ENCODE results near the gene TSPAN5. TPM values are rescaled to one million over a fixed set of nuclear protein-coding genes. Genes with fewer than 3 reads are reported as not detected.

Gene TSPAN5
- total RNA-seq, 1 experiment from 2014 or later, result 12.4 TPM

- no peaks in the 10 kb centered on the region for H3K9me2 ChIP-seq (ENCODE audit: insufficient read depth)
- no TSS peak for BruUV-seq (replicated peaks)
- peaks cover 7% of the 10 kb centered on the region; the same call in 1 of the 2 replicates for H3K36me3 ChIP-seq (ENCODE audit: low read depth)
- intact Hi-C loops (cut with micrococcal nuclease; ENCODE audit: unreplicated experiment), result no loop called here
- POLR2A ChIA-PET (ENCODE audit: unreplicated experiment), result interaction anchor here (0.7 kb wide), 1 partner anchor 9 kb away, joined by 6 read pairs; no protein-coding TSS in a partner anchor
- no peaks in the 10 kb centered on the region for H3K79me2 ChIP-seq (ENCODE audit: low read depth)
- 0 out of 2 replicates have a peak, but pooled peaks cover 4% of the 10 kb centered on the region for H3K9me3 ChIP-seq (ENCODE audit: insufficient read depth, low read depth)
- H3F3A ChIP-seq (ENCODE audit: insufficient read depth, low read depth), result peaks cover 8% of the 10 kb centered on the region
- CTCF ChIA-PET, result no interaction called here
- H3K27ac ChIP-seq, result peak overlapping the region; percentile 28; the same call in 1 of the 2 replicates
- TF ChIP-seq CTCF (conservative IDR thresholded peaks at IDR 0.05), result no peak
- H3K4me2 ChIP-seq, result no peak overlapping the region
- no peaks in the 10 kb centered on the region for H3K27me3 ChIP-seq (ENCODE audit: insufficient read depth, low read depth)
- H3K4me3 ChIP-seq, result no peak overlapping the region
- peaks cover 22% of the 10 kb centered on the region for H3K4me1 ChIP-seq (replicated peaks; ENCODE audit: insufficient read depth)
- peak in 1 of 2 experiments; percentile 53 for DNase-seq
- no peaks in the 10 kb centered on the region for H4K20me1 ChIP-seq (ENCODE audit: insufficient read depth)
- no peak overlapping the region for H2AFZ ChIP-seq
Measured at GRCh38 chr4:98474408-98474844, 184.0 kb downstream of the TSPAN5 start.

- Histone ChIP-seq H3K4me3 (no peak overlapping the region), H3K4me1 (replicated peaks; ENCODE audit: insufficient read depth) (peaks cover 12% of the 10 kb centered on the region), H4K20me1 (ENCODE audit: insufficient read depth) (no peaks in the 10 kb centered on the region), H3K27ac (no peak overlapping the region), H3K4me2 (no peak overlapping the region), H3K9me2 (ENCODE audit: insufficient read depth) (no peaks in the 10 kb centered on the region), H3K79me2 (ENCODE audit: low read depth) (no peaks in the 10 kb centered on the region), H2AFZ (no peak overlapping the region), H3K36me3 (ENCODE audit: low read depth) (peaks cover 7% of the 10 kb centered on the region; the same call in 1 of the 2 replicates), H3F3A (ENCODE audit: insufficient read depth, low read depth) (peaks cover 5% of the 10 kb centered on the region), H3K9me3 (ENCODE audit: insufficient read depth, low read depth) (0 out of 2 replicates have a peak, but pooled peaks cover 4% of the 10 kb centered on the region), H3K27me3 (ENCODE audit: insufficient read depth, low read depth) (no peaks in the 10 kb centered on the region)
- BruUV-seq (replicated peaks), result no TSS peak
- ChIA-PET POLR2A (ENCODE audit: unreplicated experiment) (no interaction called here), CTCF (no interaction called here)
- intact Hi-C loops (cut with micrococcal nuclease; ENCODE audit: unreplicated experiment), result no loop called here
- DNase-seq, result no peak
- TF ChIP-seq EZH2 (IDR thresholded peaks at IDR 0.05; ENCODE audit: low read depth) (no peak), CTCF (conservative IDR thresholded peaks at IDR 0.05) (no peak)
Measured at GRCh38 chr4:98473046-98473445, 185.4 kb downstream of the TSPAN5 start.

GRCh38 chr4:98470831-98471230 is 187.6 kb downstream of the TSPAN5 start:
- no peak for DNase-seq
- BruUV-seq (replicated peaks), result no TSS peak
- Histone ChIP-seq H3K79me2 (ENCODE audit: low read depth) (no peaks in the 10 kb centered on the region), H3K27me3 (ENCODE audit: insufficient read depth, low read depth) (no peaks in the 10 kb centered on the region), H3K36me3 (ENCODE audit: low read depth) (peaks cover 7% of the 10 kb centered on the region; the same call in 1 of the 2 replicates), H3K9me2 (ENCODE audit: insufficient read depth) (no peaks in the 10 kb centered on the region), H2AFZ (no peak overlapping the region), H3F3A (ENCODE audit: insufficient read depth, low read depth) (peaks cover 5% of the 10 kb centered on the region), H3K4me3 (no peak overlapping the region), H3K9me3 (ENCODE audit: insufficient read depth, low read depth) (0 out of 2 replicates have a peak, but pooled peaks cover 4% of the 10 kb centered on the region), H3K27ac (no peak overlapping the region), H4K20me1 (ENCODE audit: insufficient read depth) (no peaks in the 10 kb centered on the region), H3K4me1 (replicated peaks; ENCODE audit: insufficient read depth) (peaks cover 15% of the 10 kb centered on the region), H3K4me2 (no peak overlapping the region)
- TF ChIP-seq EZH2 (IDR thresholded peaks at IDR 0.05; ENCODE audit: low read depth), result no peak
- ChIA-PET CTCF (no interaction called here), POLR2A (ENCODE audit: unreplicated experiment) (no interaction called here)
- intact Hi-C loops (cut with micrococcal nuclease; ENCODE audit: unreplicated experiment), result no loop called here

- Histone ChIP-seq H4K20me1 (ENCODE audit: insufficient read depth) (no peaks in the 10 kb centered on the region), H3K36me3 (ENCODE audit: low read depth) (peaks cover 7% of the 10 kb centered on the region; the same call in 1 of the 2 replicates), H3K9me3 (ENCODE audit: insufficient read depth, low read depth) (0 out of 2 replicates have a peak, but pooled peaks cover 4% of the 10 kb centered on the region), H3K27me3 (ENCODE audit: insufficient read depth, low read depth) (no peaks in the 10 kb centered on the region), H3K4me3 (no peak overlapping the region), H3K4me1 (replicated peaks; ENCODE audit: insufficient read depth) (peaks cover 15% of the 10 kb centered on the region), H3K9me2 (ENCODE audit: insufficient read depth) (no peaks in the 10 kb centered on the region), H2AFZ (no peak overlapping the region), H3K27ac (no peak overlapping the region), H3K79me2 (ENCODE audit: low read depth) (no peaks in the 10 kb centered on the region), H3F3A (ENCODE audit: insufficient read depth, low read depth) (peaks cover 5% of the 10 kb centered on the region), H3K4me2 (no peak overlapping the region)
- no peak for DNase-seq
- BruUV-seq (replicated peaks), result no TSS peak
- ChIA-PET CTCF (no interaction called here), POLR2A (ENCODE audit: unreplicated experiment) (no interaction called here)
- TF ChIP-seq CTCF (conservative IDR thresholded peaks at IDR 0.05) (no peak), EZH2 (IDR thresholded peaks at IDR 0.05; ENCODE audit: low read depth) (no peak)
- intact Hi-C loops (cut with micrococcal nuclease; ENCODE audit: unreplicated experiment), result no loop called here
Measured at GRCh38 chr4:98470366-98470765, 188.0 kb downstream of the TSPAN5 start.
